Skeletal muscle cell (primary cell): ENCODE results near the gene BAZ2B.

Experiments
- DNase-seq: peaks from one replicate; pipeline ENCODE4 v3.0.0-alpha.2; 2010; ENCODE audit warnings: low read depth
- H3K4me3 ChIP-seq: 2 replicates; pipeline ENCODE4 v1.5.1; 2011; ENCODE audit warnings: low read depth, mild to moderate bottlenecking, control low read depth, low read length, moderate library complexity

Gene BAZ2B

GRCh38 chr2:159620796-159621195, 4.4 kb upstream of the BAZ2B start:
- no peak overlapping the region for H3K4me3 ChIP-seq
- no peak for DNase-seq

- no peak overlapping the region for H3K4me3 ChIP-seq
- no peak for DNase-seq
Observed at GRCh38 chr2:159617646-159618045, 1.3 kb upstream of the BAZ2B start.

- H3K4me3 ChIP-seq = peak overlapping the region; percentile 53
- DNase-seq = no peak
Observed at GRCh38 chr2:159617100-159617499, 752 bp upstream of the BAZ2B start.

- peak overlapping the region; percentile 53 for H3K4me3 ChIP-seq
- DNase-seq = peak; percentile 70
Observed at GRCh38 chr2:159615367-159616285, 722 bp downstream of the BAZ2B start.

- H3K4me3 ChIP-seq = peak overlapping the region; percentile 53
- DNase-seq = no peak
Observed at GRCh38 chr2:159614534-159615366, 1.6 kb downstream of the BAZ2B start.

GRCh38 chr2:159613651-159614285, 2.6 kb downstream of the BAZ2B start:
- peak overlapping the region; percentile 53 for H3K4me3 ChIP-seq
- DNase-seq = no peak

- no peak for DNase-seq
- H3K4me3 ChIP-seq = no peak overlapping the region
Observed at GRCh38 chr2:159613091-159613490, 3.3 kb downstream of the BAZ2B start.

- H3K4me3 ChIP-seq = no peak overlapping the region
- no peak for DNase-seq
Observed at GRCh38 chr2:159612255-159612901, 4.0 kb downstream of the BAZ2B start.

GRCh38 chr2:159609811-159610549, 6.4 kb downstream of the BAZ2B start:
- H3K4me3 ChIP-seq = no peak overlapping the region
- DNase-seq = no peak

- no peak overlapping the region for H3K4me3 ChIP-seq
- no peak for DNase-seq
Observed at GRCh38 chr2:159608723-159609308, 7.5 kb downstream of the BAZ2B start.

- H3K4me3 ChIP-seq = no peak overlapping the region
- no peak for DNase-seq
Observed at GRCh38 chr2:159608108-159608507, 8.2 kb downstream of the BAZ2B start.

- H3K4me3 ChIP-seq = no peak overlapping the region
- DNase-seq = no peak
Observed at GRCh38 chr2:159606287-159606686, 10.1 kb downstream of the BAZ2B start.

GRCh38 chr2:159605441-159606178, 10.7 kb downstream of the BAZ2B start:
- no peak for DNase-seq
- no peak overlapping the region for H3K4me3 ChIP-seq

GRCh38 chr2:159604159-159604558, 12.2 kb downstream of the BAZ2B start:
- no peak for DNase-seq
- no peak overlapping the region for H3K4me3 ChIP-seq

- no peak overlapping the region for H3K4me3 ChIP-seq
- no peak for DNase-seq
Observed at GRCh38 chr2:159600752-159601151, 15.6 kb downstream of the BAZ2B start.

- H3K4me3 ChIP-seq = no peak overlapping the region
- no peak for DNase-seq
Observed at GRCh38 chr2:159595410-159596046, 20.8 kb downstream of the BAZ2B start.

- H3K4me3 ChIP-seq = no peak overlapping the region
- DNase-seq = no peak
Observed at GRCh38 chr2:159592441-159592840, 23.9 kb downstream of the BAZ2B start.
